HFF-Myc (cell line): Measurements from ENCODE around the gene KRT84.

ENCODE experiments used
- DNase-seq: peaks from one replicate; pipeline ENCODE4 v3.0.0-alpha.2; 2011; ENCODE audit warnings: low read depth; ENCODE audit errors: extremely low read depth
- H3K4me3 ChIP-seq: replicated peaks from 2 replicates; pipeline ENCODE4 v1.5.1; 2011; ENCODE audit warnings: low read depth, mild to moderate bottlenecking, control low read depth, low read length
- CTCF ChIP-seq: IDR thresholded peaks from 2 replicates; pipeline ENCODE4 v1.5.1; 2012; ENCODE audit warnings: mild to moderate bottlenecking, low read depth, low read length, control low read depth; ENCODE audit errors: missing control alignments

Gene KRT84

DNA sequence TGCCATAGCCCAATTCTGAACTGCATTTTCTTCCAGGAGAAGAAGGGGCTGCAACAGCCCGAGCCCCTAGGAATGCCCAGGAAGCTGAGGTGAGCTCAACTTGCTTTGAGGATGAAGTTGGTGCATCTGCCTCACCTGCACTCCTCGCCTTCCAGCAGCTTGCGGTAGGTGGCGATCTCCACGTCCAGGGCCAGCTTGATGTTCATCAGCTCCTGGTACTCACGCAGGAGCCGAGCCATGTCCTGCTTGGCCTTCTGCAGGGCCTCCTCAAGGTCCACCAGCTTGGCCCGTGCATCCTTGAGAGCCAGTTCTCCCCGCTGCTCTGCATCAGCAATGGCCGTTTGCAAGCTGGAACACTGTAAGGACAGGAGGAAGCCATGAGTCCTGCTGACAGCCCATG is 42.7 kb upstream of the KRT84 start:
- no peak for TF ChIP-seq CTCF
- no peak for DNase-seq
- H3K4me3 ChIP-seq = no peak overlapping the region

DNA sequence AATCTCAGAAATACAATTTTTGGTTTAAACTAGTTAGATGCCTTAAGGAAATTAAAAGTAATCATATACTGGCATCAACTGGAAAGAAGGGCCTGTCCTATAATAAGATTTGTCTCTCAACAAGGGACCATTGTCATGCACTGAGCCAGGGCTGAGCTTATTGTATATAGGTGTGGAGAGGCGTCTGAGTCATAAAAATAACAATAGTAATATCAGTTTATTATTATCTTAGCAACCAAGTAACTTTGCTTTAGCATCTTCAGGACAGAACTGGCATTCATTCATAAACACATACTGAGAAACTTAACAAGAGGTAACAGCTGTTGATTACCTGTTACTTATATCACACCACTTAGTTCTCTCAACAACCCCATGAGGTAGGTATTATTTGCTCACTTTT is 41.6 kb upstream of the KRT84 start:
- no peak for DNase-seq
- H3K4me3 ChIP-seq = no peak overlapping the region
- TF ChIP-seq CTCF = no peak

- TF ChIP-seq CTCF = no peak
- DNase-seq = no peak
- no peak overlapping the region for H3K4me3 ChIP-seq
Measured at GRCh38 chr12:52426034-52426433, 40.6 kb upstream of the KRT84 start.

GRCh38 chr12:52425466-52425865 is 40.0 kb upstream of the KRT84 start:
- no peak overlapping the region for H3K4me3 ChIP-seq
- no peak for TF ChIP-seq CTCF
- DNase-seq = no peak

- TF ChIP-seq CTCF = no peak
- no peak for DNase-seq
- H3K4me3 ChIP-seq = no peak overlapping the region
Measured at GRCh38 chr12:52423661-52424500, 38.4 kb upstream of the KRT84 start.

GRCh38 chr12:52423035-52423434 is 37.6 kb upstream of the KRT84 start:
- TF ChIP-seq CTCF = no peak
- H3K4me3 ChIP-seq = no peak overlapping the region
- DNase-seq = no peak

GRCh38 chr12:52419656-52420055 is 34.2 kb upstream of the KRT84 start:
- no peak for TF ChIP-seq CTCF
- no peak for DNase-seq
- H3K4me3 ChIP-seq = no peak overlapping the region
